Loucy (cell line): ENCODE data around the gene CCR5AS.

ENCODE experiments used
- H2AFZ ChIP-seq: fragments of 200-600 bp; sonication (generic); 2 replicates; pipeline ENCODE4 v1.6.0; 2016; ENCODE audit warnings: antibody characterized with exemption, mild to moderate bottlenecking, low read length, moderate library complexity
- H3F3A ChIP-seq: fragments of 200-600 bp; 2 replicates; pipeline ENCODE4 v1.6.0; 2016; ENCODE audit warnings: antibody characterized with exemption, low read depth, mild to moderate bottlenecking
- H3K27me3 ChIP-seq: fragments of 200-600 bp; sonication (generic); 2 replicates; pipeline ENCODE4 v1.6.1; 2014; ENCODE audit warnings: low read length, mild to moderate bottlenecking; ENCODE audit not compliant: insufficient read depth, poor library complexity, severe bottlenecking
- H3K36me3 ChIP-seq: fragments of 200-600 bp; sonication (generic); 2 replicates; pipeline ENCODE4 v1.6.1; 2016; ENCODE audit warnings: low read length; ENCODE audit not compliant: insufficient read depth
- H3K4me1 ChIP-seq: fragments of 200-600 bp; sonication (generic); 2 replicates; pipeline ENCODE4 v1.5.1; 2014; ENCODE audit warnings: low read length, mild to moderate bottlenecking; ENCODE audit not compliant: insufficient read depth, poor library complexity, severe bottlenecking
- H3K4me2 ChIP-seq: fragments of 200-600 bp; sonication (generic); 2 replicates; pipeline ENCODE4 v1.6.0; 2014; ENCODE audit warnings: antibody characterized with exemption, low read length, low read depth, mild to moderate bottlenecking; ENCODE audit not compliant: poor library complexity, severe bottlenecking
- H3K4me3 ChIP-seq: fragments of 200-600 bp; sonication (generic); 2 replicates; pipeline ENCODE4 v1.5.1; 2014; ENCODE audit warnings: low read length, mild to moderate bottlenecking, mixed read lengths; ENCODE audit not compliant: poor library complexity, severe bottlenecking
- H3K79me2 ChIP-seq: fragments of 200-600 bp; sonication (generic); 2 replicates; pipeline ENCODE4 v1.6.1; 2014; ENCODE audit warnings: low read length; ENCODE audit not compliant: insufficient read depth
- H3K9ac ChIP-seq: fragments of 200-600 bp; sonication (generic); 2 replicates; pipeline ENCODE4 v1.6.0; 2014; ENCODE audit warnings: mild to moderate bottlenecking, low read depth, low read length, moderate library complexity; ENCODE audit not compliant: poor library complexity, severe bottlenecking
- H3K9me2 ChIP-seq: fragments of 200-600 bp; sonication (generic); replicated peaks from 2 replicates; pipeline ENCODE4 v1.6.1; 2016; ENCODE audit warnings: low read depth, low read length, mixed read lengths
- H3K9me3 ChIP-seq: fragments of 200-600 bp; sonication (generic); 2 replicates; pipeline ENCODE4 v1.6.1; 2014; ENCODE audit warnings: mild to moderate bottlenecking, antibody characterized with exemption, low read length, low read depth; ENCODE audit not compliant: insufficient read depth
- H4K20me1 ChIP-seq: fragments of 200-600 bp; sonication (generic); 2 replicates; pipeline ENCODE4 v1.6.0; 2014; ENCODE audit warnings: antibody characterized with exemption, low read length, mild to moderate bottlenecking; ENCODE audit not compliant: insufficient read depth, poor library complexity, severe bottlenecking
- EZH2phosphoT487 ChIP-seq: fragments of 200-600 bp; IDR thresholded peaks from 2 replicates; pipeline ENCODE4 v1.6.1; 2018; ENCODE audit warnings: antibody characterized with exemption, mild to moderate bottlenecking, moderate library complexity, borderline replicate concordance
- TF ChIP-seq, protein P1 (sequence below): fragments of 200-600 bp; sonication (generic); conservative IDR thresholded peaks from 2 replicates; pipeline ENCODE4 v1.5.1; 2014; ENCODE audit warnings: mild to moderate bottlenecking, antibody characterized with exemption, low read length

CCR5AS gene

DNA sequence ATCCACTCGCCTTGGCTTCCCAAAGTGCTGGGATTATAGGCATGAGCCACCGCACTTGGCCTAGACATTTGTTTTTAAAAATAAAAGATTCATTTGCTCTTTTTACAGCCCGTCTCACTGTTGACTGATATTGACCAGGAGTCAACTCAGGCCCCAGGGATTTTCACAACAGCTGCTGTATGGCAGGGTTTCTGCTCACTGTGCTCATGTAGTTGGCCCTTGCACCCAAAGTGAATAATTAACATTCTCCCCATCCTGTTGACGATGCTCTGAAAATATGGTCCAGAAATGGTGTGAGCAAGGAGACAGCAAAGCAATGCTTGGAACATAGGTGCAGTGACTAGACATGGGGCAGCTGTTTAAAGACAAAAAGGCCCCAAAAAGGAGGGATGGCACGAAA lies 39.1 kb downstream of the CCR5AS start:
- Histone ChIP-seq H2AFZ (no peak overlapping the region), H3K36me3 (no peaks in the 10 kb centered on the region), H3K9me2 (no peaks in the 10 kb centered on the region), H3F3A (peaks cover 7% of the 10 kb centered on the region), H3K9me3 (no peaks in the 10 kb centered on the region), H3K9ac (no peak overlapping the region), H3K4me2 (no peak overlapping the region), H3K79me2 (no peaks in the 10 kb centered on the region), H3K27me3 (no peaks in the 10 kb centered on the region), H4K20me1 (no peaks in the 10 kb centered on the region), H3K4me3 (no peak overlapping the region), H3K4me1 (peaks cover 33% of the 10 kb centered on the region)
- TF ChIP-seq, protein P1, sequence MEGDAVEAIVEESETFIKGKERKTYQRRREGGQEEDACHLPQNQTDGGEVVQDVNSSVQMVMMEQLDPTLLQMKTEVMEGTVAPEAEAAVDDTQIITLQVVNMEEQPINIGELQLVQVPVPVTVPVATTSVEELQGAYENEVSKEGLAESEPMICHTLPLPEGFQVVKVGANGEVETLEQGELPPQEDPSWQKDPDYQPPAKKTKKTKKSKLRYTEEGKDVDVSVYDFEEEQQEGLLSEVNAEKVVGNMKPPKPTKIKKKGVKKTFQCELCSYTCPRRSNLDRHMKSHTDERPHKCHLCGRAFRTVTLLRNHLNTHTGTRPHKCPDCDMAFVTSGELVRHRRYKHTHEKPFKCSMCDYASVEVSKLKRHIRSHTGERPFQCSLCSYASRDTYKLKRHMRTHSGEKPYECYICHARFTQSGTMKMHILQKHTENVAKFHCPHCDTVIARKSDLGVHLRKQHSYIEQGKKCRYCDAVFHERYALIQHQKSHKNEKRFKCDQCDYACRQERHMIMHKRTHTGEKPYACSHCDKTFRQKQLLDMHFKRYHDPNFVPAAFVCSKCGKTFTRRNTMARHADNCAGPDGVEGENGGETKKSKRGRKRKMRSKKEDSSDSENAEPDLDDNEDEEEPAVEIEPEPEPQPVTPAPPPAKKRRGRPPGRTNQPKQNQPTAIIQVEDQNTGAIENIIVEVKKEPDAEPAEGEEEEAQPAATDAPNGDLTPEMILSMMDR = no peak
- TF ChIP-seq EZH2phosphoT487 = no peak

DNA sequence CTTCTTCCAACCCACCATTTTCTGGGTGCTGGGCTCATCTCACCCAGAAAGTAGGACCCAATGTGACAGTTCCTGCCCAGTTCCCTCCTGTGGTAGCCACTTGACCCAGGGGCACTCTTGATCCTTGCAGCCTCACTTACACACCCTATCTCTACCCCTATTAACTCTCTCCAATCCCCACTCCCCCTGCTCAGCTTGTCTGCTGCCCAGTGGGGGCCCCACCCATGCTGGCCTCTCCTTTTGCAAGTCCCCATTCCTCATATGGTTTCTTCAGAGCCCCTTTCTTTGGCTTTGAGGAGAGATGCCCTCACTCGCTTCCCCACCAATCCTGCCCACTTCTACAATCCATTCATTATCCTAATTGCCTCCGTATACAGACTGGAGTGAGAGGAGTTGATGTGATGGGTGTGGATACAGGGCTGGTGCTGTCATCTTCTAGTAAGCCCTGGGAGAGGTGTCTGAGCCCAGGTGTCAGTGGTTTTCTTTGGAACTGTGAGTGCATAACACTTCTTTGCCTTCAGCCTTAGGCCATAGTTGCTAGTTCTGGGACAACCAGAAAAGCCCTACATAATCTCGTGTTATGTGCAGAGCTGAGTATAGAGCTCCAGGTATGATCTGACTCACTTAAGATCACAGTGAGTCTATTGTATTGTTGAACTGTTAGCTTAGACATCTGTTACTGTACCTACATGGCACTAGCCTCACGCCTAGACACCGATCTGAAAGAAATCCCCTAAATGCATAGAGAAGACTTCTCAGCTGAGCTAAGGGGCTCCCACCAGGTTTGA lies 40.9 kb downstream of the CCR5AS start:
- no peak for TF ChIP-seq EZH2phosphoT487
- TF ChIP-seq, protein P1 = no peak
- H3K4me3 ChIP-seq = no peak overlapping the region

DNA sequence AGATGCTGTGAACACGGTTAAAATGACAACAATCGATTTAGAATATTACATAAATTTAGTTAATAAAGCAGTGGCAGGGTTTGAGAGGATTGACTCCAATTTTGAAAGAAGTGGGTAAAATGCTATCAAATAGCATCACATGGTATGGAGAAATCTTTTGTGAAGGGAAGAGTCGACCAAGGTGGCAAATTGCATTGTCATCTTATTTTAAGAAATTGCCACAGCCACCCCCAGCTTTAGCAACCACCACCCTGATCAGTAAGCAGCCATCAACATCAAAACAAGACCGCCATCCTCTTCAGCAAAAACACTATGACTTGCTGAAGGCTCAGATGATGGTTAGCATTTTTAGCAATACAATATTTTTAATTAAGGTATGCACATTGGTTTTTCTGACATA lies 41.8 kb downstream of the CCR5AS start:
- no peaks in the 10 kb centered on the region for H3K36me3 ChIP-seq
- peaks cover 9% of the 10 kb centered on the region for H3K4me1 ChIP-seq
- H3K9me3 ChIP-seq = no peaks in the 10 kb centered on the region
- no peaks in the 10 kb centered on the region for H3F3A ChIP-seq
- TF ChIP-seq, protein P1 = no peak
- no peak for TF ChIP-seq EZH2phosphoT487
- H4K20me1 ChIP-seq = no peaks in the 10 kb centered on the region
- H2AFZ ChIP-seq = no peak overlapping the region
- no peaks in the 10 kb centered on the region for H3K27me3 ChIP-seq
- H3K4me2 ChIP-seq = no peak overlapping the region
- H3K9me2 ChIP-seq = no peaks in the 10 kb centered on the region
- H3K9ac ChIP-seq = no peak overlapping the region
- H3K79me2 ChIP-seq = no peaks in the 10 kb centered on the region
- H3K4me3 ChIP-seq = no peak overlapping the region

More for the DNA sequence above, 40.9 kb downstream of the CCR5AS start:
- Histone ChIP-seq H3K4me2 (no peak overlapping the region), H3K27me3 (no peaks in the 10 kb centered on the region), H3F3A (peaks cover 1% of the 10 kb centered on the region), H3K79me2 (no peaks in the 10 kb centered on the region), H3K4me1 (peaks cover 18% of the 10 kb centered on the region), H3K9me2 (no peaks in the 10 kb centered on the region), H4K20me1 (no peaks in the 10 kb centered on the region), H3K9me3 (no peaks in the 10 kb centered on the region), H3K36me3 (no peaks in the 10 kb centered on the region), H3K9ac (no peak overlapping the region), H2AFZ (no peak overlapping the region)
